HepG2 (cell line): ENCODE data around the gene TRAIP. TPM values are rescaled to one million over a fixed set of nuclear protein-coding genes. Genes with fewer than 3 reads are reported as not detected.

Source experiments
- ATAC-seq: fragments of 200-7000 bp; cut with Tn5 transposase; 3 replicates; pipeline ENCODE4 v1.9.1; 2020; ENCODE audit warnings: mild to moderate bottlenecking, moderate library complexity
- BruUV-seq: library from RNA; stranded (reverse); fragments of 400-500 nt; replicated peaks from 2 replicates; lab custom pipeline; 2021; lab: Mats Ljungman, UMichigan
- CTCF ChIA-PET: fragments of 300-600 bp; formaldehyde crosslinking; extraction: SDS; loops from one replicate; lab custom pipeline; 2021; ENCODE audit warnings: low total read pairs, inconsistent platforms, low intra/inter-chr PET ratio; lab: Yijun Ruan, JAX
- POLR2A ChIA-PET: fragments of 350-600 bp; sonication (Branson Sonifier 250); formaldehyde crosslinking; loops from one replicate; lab custom pipeline; 2020; ENCODE audit warnings: antibody characterized with exemption, inconsistent platforms; lab: Yijun Ruan, JAX
- DNase-seq: peaks from one replicate; pipeline ENCODE4 v3.0.0-alpha.2; 2015; ENCODE audit warnings: low spot score
- FAIRE-seq: peaks from 3 replicates; lab custom pipeline; 2011; peaks lifted over from hg19 to GRCh38; lab: Jason Lieb, UNC
- H2AFZ ChIP-seq: one replicate; pipeline ENCODE4 v1.6.1; 2011; ENCODE audit warnings: low read length, inconsistent platforms
- H3K27ac ChIP-seq: fragments of 300-600 bp; 3 replicates; pipeline ENCODE4 v1.8.0; 2011; ENCODE audit warnings: mixed run types, mild to moderate bottlenecking, mixed read lengths, low read length, inconsistent platforms; ENCODE audit not compliant: insufficient read depth; ENCODE audit errors: extremely low read length
- H3K27me3 ChIP-seq, 2 experiments: fragments of 200-600 bp in 1 of 2; 2 replicates in 1 of 2; 3 replicates in 1 of 2; pipeline versions ENCODE4 v1.6.0 to v1.8.0; 2011; ENCODE audit warnings: low read length in 2 of 2, mild to moderate bottlenecking in 2 of 2, moderate library complexity in 2 of 2, inconsistent platforms in 1 of 2; ENCODE audit not compliant: insufficient read depth in 2 of 2, control insufficient read depth in 1 of 2
- H3K36me3 ChIP-seq, 2 experiments: fragments of 200-600 bp in 1 of 2; replicated peaks in 1 of 2; 2 replicates in 1 of 2; 3 replicates in 1 of 2; pipeline versions ENCODE4 v1.5.1 to v1.8.0; 2011; ENCODE audit warnings: low read length in 2 of 2, inconsistent platforms in 1 of 2; ENCODE audit not compliant: insufficient read depth in 2 of 2, control insufficient read depth in 1 of 2
- H3K4me1 ChIP-seq: 2 replicates; pipeline ENCODE4 v1.5.1; 2012; ENCODE audit warnings: low read length, inconsistent platforms; ENCODE audit not compliant: insufficient read depth
- H3K4me2 ChIP-seq: 2 replicates; pipeline ENCODE4 v1.6.0; 2011; ENCODE audit warnings: low read depth, low read length, inconsistent platforms
- H3K4me3 ChIP-seq, 3 experiments: fragments of 200-600 bp in 1 of 3; sonication (generic), shearing (Covaris generic) in 1 of 3; replicated peaks in 1 of 3; 2 replicates each; pipeline ENCODE4 v1.5.1; 2011 to 2016; ENCODE audit warnings: low read length in 3 of 3, inconsistent platforms in 2 of 3, low read depth in 2 of 3, mild to moderate bottlenecking in 2 of 3, control low read depth in 1 of 3, mixed read lengths in 1 of 3; ENCODE audit not compliant: insufficient read depth in 1 of 3
- H3K79me2 ChIP-seq: one replicate; pipeline ENCODE4 v1.6.1; 2011; ENCODE audit warnings: low read length, inconsistent platforms; ENCODE audit not compliant: insufficient read depth
- H3K9ac ChIP-seq: 2 replicates; pipeline ENCODE4 v1.6.0; 2011; ENCODE audit warnings: mild to moderate bottlenecking, low read depth, low read length, inconsistent platforms; ENCODE audit not compliant: insufficient read depth
- H3K9me3 ChIP-seq: 2 replicates; pipeline ENCODE4 v1.5.1; 2012; ENCODE audit warnings: mild to moderate bottlenecking, low read length
- H4K20me1 ChIP-seq: 2 replicates; pipeline ENCODE4 v1.6.0; 2011; ENCODE audit warnings: inconsistent platforms, mild to moderate bottlenecking, low read length, moderate library complexity; ENCODE audit not compliant: insufficient read depth
- FOXK1 ChIP-seq: sonication (generic); formaldehyde crosslinking; IDR thresholded peaks from 2 replicates; pipeline ENCODE4 v1.4.0; 2020; ENCODE audit warnings: low read depth, missing genetic modification reagents, borderline replicate concordance
- GABPA ChIP-seq, 2 experiments: IDR thresholded peaks; 2 replicates each; pipeline ENCODE4 v1.6.1; 2011 to 2016; ENCODE audit warnings: low read depth in 2 of 2, low read length in 1 of 2, missing biosample characterization in 1 of 2, missing genetic modification characterization in 1 of 2
- HOXA5 ChIP-seq: sonication (generic); formaldehyde crosslinking; IDR thresholded peaks from 2 replicates; pipeline ENCODE4 v1.4.0; 2020; ENCODE audit warnings: missing genetic modification reagents
- MED13 ChIP-seq: sonication (generic); formaldehyde crosslinking; IDR thresholded peaks from 2 replicates; pipeline ENCODE4 v1.5.0; 2020; ENCODE audit warnings: missing genetic modification reagents
- ZC3H4 ChIP-seq: sonication (generic); formaldehyde crosslinking; IDR thresholded peaks from 2 replicates; pipeline ENCODE4 v1.4.0; 2020; ENCODE audit warnings: missing genetic modification reagents, borderline replicate concordance
- ZFYVE20 ChIP-seq: sonication (generic); formaldehyde crosslinking; IDR thresholded peaks from 2 replicates; pipeline ENCODE4 v1.8.0; 2023; ENCODE audit warnings: low read depth, mild to moderate bottlenecking, moderate library complexity, missing genetic modification reagents, borderline replicate concordance
- ZHX2 ChIP-seq, 2 experiments: sonication (generic) in 1 of 2; formaldehyde crosslinking in 1 of 2; IDR thresholded peaks; 2 replicates each; pipeline versions ENCODE4 v1.6.1 to v1.9.0; 2014 to 2022; ENCODE audit warnings: antibody characterized with exemption in 1 of 2, borderline replicate concordance in 1 of 2, inconsistent platforms in 1 of 2, low read depth in 1 of 2, missing genetic modification reagents in 1 of 2
- ZNF333 ChIP-seq: sonication (generic); formaldehyde crosslinking; IDR thresholded peaks from 2 replicates; pipeline ENCODE4 v1.4.0; 2020; ENCODE audit warnings: mild to moderate bottlenecking, missing genetic modification reagents, borderline replicate concordance
- ZNF510 ChIP-seq: sonication (generic); formaldehyde crosslinking; IDR thresholded peaks from 2 replicates; pipeline ENCODE4 v1.4.0; 2020; ENCODE audit warnings: low read depth, mild to moderate bottlenecking, missing genetic modification reagents
- ZNF574 ChIP-seq: sonication (generic); formaldehyde crosslinking; IDR thresholded peaks from 2 replicates; pipeline ENCODE4 v1.4.0; 2020; ENCODE audit warnings: missing genetic modification reagents
- ZNF644 ChIP-seq: IDR thresholded peaks from 2 replicates; pipeline ENCODE4 v1.6.1; 2016; ENCODE audit warnings: low read depth
- WGBS: methylation state at CpG from one replicate; pipeline ENCODE4 v1.1.6; 2017; ENCODE audit warnings: low lambda C conversion rate; 5-methylcytosine and 5-hydroxymethylcytosine counted together
- in situ Hi-C: cut with HindIII; loops from 2 replicates; pipeline ENCODE4 v1.10.0; 2017; ENCODE audit warnings: low pct_unique_long_range_greater_than_20kb; ENCODE audit not compliant: extremely low pct_ligation_motif_present
- intact Hi-C: fragments of 100-400 bp; cut with micrococcal nuclease; formaldehyde crosslinking; loops from one replicate; pipeline ENCODE4 v1.10.0; 2022; ENCODE audit not compliant: unreplicated experiment
- polyA plus RNA-seq, 8 experiments: library from polyadenylated mRNA; depleted of rRNA in 3 of 8; stranded (reverse) in 7 of 8; unstranded in 1 of 8; fragments of >200 nt; fragmentation: Illumina TruSeq in 4 of 8; extraction: Trizol in 4 of 8; gene quantifications; 2 replicates each; pipeline versions ENCODE4 v1.2.1 to v1.2.3, GENCODE V29; 2011 to 2016; ENCODE audit warnings: low read depth in 4 of 8, missing spikeins in 1 of 8, mixed read lengths in 1 of 8; ENCODE audit not compliant: insufficient read depth in 1 of 8
- total RNA-seq, 5 experiments: library from RNA; depleted of rRNA; stranded (reverse); fragments of >200 nt; fragmentation: Illumina TruSeq; extraction: Trizol; gene quantifications; 2 replicates each; pipeline ENCODE4 v1.2.3, GENCODE V29; 2016; ENCODE audit warnings: low read depth in 1 of 5

TRAIP gene
- total and polyA plus RNA-seq, 2 of the 13 experiments (the other 11 are each of a cell fraction or from before 2014, with no cell fraction given), result 13.9 to 23.9 TPM

GRCh38 chr3:49786357-49787181 is 69.8 kb downstream of the TRAIP start, which contains the start of gene IP6K1:
Gene IP6K1, minus strand, starts transcription at chr3:49786542. Its CDS starts 38,502 bp downstream, at chr3:49748040.
- no peaks in the 10 kb centered on the region for H3K9me3 ChIP-seq
- BruUV-seq, result no TSS peak
- ATAC-seq (peak; percentile 93), FAIRE-seq (peak; percentile 96), DNase-seq (peak; percentile 99)
- H3K4me3 ChIP-seq, result peak within 1 kb of the TSS; percentile 81 to 93 (median 84)
- H3K9ac ChIP-seq, result peak within 1 kb of the TSS; percentile 96
- H2AFZ ChIP-seq, result no peak within 1 kb of the TSS
- peak within 1 kb of the TSS; percentile 88 for H3K4me2 ChIP-seq
- WGBS, result 2% methylated on average over 26 of the region's 55 CpGs
- H3K79me2 ChIP-seq, result peaks cover 34% of the 10 kb centered on the region
- no peaks in the 10 kb centered on the region for H4K20me1 ChIP-seq
- H3K27me3 ChIP-seq, result no peaks in the 10 kb centered on the region; a peak in 1 of 5 replicates
- peak within 1 kb of the TSS; percentile 65 for H3K27ac ChIP-seq
- in situ Hi-C loops, result no loop called here
- ChIA-PET CTCF (no interaction called here), POLR2A (interaction anchor here (0.7 to 1.8 kb wide), 17 partner anchors 9 to 448 kb away, joined by 3 to 22 read pairs (median 3); partner anchors contain the start of genes CDHR4, INKA1, MON1A and UBA7)
- H3K4me1 ChIP-seq, result peaks cover 50% of the 10 kb centered on the region
- intact Hi-C loops, result loop anchor here (5.0 kb wide), 1 partner anchor 54 kb away; no protein-coding TSS in a partner anchor
- peaks cover 0 to 3% of the 10 kb centered on the region in 2 experiments; a peak in 2 of 5 replicates for H3K36me3 ChIP-seq
- TF ChIP-seq ZNF574 (CRISPR knock-in tag) (peak; percentile 59; the same call in 1 of the 2 replicates), ZNF333 (CRISPR knock-in tag) (0 out of 2 replicates have a peak, but pooled peaks have one; percentile 61), MED13 (CRISPR knock-in tag) (peak; percentile 61), FOXK1 (CRISPR knock-in tag) (peak; percentile 31; the same call in 1 of the 2 replicates), ZFYVE20 (CRISPR knock-in tag) (peak; percentile 84; the same call in 1 of the 2 replicates), ZC3H4 (CRISPR knock-in tag) (no peak; the same call in 1 of the 2 replicates), HOXA5 (CRISPR knock-in tag) (peak; percentile 62; the same call in 1 of the 2 replicates), ZNF644 (no peak), GABPA (IDR thresholded peaks at IDR 0.05; ENCODE audit: low read depth, low read length) (peak; percentile 63), GABPA (CRISPR knock-in tag; IDR thresholded peaks at IDR 0.05; ENCODE audit: low read depth) (peak; percentile 81), ZNF510 (0 out of 2 replicates have a peak, but pooled peaks have one; percentile 57), ZHX2 (IDR thresholded peaks at IDR 0.05; ENCODE audit: low read depth) (peak; percentile 87; the same call in 1 of the 2 replicates), ZHX2 (CRISPR knock-in tag; IDR thresholded peaks at IDR 0.05; ENCODE audit: borderline replicate concordance) (no peak)
